Panc1 (cell line): ENCODE data around the gene PKNOX2.

Source experiments
- TF ChIP-seq, protein P1 (sequence below), 2 experiments: IDR thresholded peaks; 2 replicates each; pipeline ENCODE4 v1.6.1; 2011 to 2012; ENCODE audit warnings: low read depth in 2 of 2, control low read depth in 1 of 2, low read length in 1 of 2, mild to moderate bottlenecking in 1 of 2, moderate library complexity in 1 of 2; ENCODE audit not compliant: insufficient read depth in 1 of 2
- TF ChIP-seq, protein P2 (sequence below): fragments of 450-650 bp; IDR thresholded peaks from 2 replicates; pipeline ENCODE4 v1.5.1; 2017; ENCODE audit warnings: mild to moderate bottlenecking

DNA sequence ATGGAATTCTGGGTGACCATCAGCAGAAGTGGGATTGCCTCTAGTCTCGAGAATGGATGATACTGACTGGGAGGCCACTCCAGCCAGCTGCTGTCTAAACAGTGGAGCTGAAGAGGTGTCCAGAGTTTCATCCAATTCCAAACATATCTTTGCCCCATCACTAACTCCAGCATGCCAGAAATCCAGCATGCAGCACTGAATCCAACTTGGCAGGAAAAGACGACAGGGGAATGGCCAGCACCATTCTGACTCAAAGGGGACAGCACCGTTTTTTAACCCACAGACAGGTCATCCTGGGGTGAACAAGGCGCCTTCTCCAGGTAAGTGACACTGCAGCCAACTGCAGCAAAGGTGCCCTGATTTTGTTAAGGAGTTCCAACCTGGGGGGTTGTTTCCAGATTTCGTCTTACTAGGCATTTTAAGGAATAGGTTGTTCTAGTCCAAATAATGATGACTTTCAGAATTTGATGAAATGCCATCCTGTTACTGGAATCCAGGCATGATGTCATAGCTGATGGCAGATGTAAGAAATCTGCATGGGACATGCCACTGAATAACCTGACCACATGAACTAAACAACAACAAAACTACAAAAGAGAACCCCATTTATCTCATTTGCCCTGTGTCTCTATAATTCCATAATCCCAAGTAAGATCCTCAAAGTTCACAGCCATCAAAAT, 299.2 kb downstream of the PKNOX2 start:
- TF ChIP-seq, protein P1, sequence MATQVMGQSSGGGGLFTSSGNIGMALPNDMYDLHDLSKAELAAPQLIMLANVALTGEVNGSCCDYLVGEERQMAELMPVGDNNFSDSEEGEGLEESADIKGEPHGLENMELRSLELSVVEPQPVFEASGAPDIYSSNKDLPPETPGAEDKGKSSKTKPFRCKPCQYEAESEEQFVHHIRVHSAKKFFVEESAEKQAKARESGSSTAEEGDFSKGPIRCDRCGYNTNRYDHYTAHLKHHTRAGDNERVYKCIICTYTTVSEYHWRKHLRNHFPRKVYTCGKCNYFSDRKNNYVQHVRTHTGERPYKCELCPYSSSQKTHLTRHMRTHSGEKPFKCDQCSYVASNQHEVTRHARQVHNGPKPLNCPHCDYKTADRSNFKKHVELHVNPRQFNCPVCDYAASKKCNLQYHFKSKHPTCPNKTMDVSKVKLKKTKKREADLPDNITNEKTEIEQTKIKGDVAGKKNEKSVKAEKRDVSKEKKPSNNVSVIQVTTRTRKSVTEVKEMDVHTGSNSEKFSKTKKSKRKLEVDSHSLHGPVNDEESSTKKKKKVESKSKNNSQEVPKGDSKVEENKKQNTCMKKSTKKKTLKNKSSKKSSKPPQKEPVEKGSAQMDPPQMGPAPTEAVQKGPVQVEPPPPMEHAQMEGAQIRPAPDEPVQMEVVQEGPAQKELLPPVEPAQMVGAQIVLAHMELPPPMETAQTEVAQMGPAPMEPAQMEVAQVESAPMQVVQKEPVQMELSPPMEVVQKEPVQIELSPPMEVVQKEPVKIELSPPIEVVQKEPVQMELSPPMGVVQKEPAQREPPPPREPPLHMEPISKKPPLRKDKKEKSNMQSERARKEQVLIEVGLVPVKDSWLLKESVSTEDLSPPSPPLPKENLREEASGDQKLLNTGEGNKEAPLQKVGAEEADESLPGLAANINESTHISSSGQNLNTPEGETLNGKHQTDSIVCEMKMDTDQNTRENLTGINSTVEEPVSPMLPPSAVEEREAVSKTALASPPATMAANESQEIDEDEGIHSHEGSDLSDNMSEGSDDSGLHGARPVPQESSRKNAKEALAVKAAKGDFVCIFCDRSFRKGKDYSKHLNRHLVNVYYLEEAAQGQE (IDR thresholded peaks at IDR 0.05; ENCODE audit: insufficient read depth in 1 of 2, low read depth in 2 of 2, low read length in 1 of 2), result no peak
- TF ChIP-seq, protein P2, sequence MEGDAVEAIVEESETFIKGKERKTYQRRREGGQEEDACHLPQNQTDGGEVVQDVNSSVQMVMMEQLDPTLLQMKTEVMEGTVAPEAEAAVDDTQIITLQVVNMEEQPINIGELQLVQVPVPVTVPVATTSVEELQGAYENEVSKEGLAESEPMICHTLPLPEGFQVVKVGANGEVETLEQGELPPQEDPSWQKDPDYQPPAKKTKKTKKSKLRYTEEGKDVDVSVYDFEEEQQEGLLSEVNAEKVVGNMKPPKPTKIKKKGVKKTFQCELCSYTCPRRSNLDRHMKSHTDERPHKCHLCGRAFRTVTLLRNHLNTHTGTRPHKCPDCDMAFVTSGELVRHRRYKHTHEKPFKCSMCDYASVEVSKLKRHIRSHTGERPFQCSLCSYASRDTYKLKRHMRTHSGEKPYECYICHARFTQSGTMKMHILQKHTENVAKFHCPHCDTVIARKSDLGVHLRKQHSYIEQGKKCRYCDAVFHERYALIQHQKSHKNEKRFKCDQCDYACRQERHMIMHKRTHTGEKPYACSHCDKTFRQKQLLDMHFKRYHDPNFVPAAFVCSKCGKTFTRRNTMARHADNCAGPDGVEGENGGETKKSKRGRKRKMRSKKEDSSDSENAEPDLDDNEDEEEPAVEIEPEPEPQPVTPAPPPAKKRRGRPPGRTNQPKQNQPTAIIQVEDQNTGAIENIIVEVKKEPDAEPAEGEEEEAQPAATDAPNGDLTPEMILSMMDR, result no peak
